Esophagus squamous epithelium (tissue), 5 donors: ENCODE measurements around the gene GADD45GIP1. TPM values are rescaled to one million over a fixed set of nuclear protein-coding genes. Genes with fewer than 3 reads are reported as not detected.

Experiments
- DNase-seq: peaks from one replicate; lab custom pipeline; 2025; lab: John Stamatoyannopoulos, UW
- H3K27ac ChIP-seq, 4 donors: fragments of 200-600 bp; sonication (generic); one replicate each; pipeline ENCODE4 v1.5.1; 2016 to 2019; ENCODE audit warnings: mild to moderate bottlenecking in 1 of 4
- H3K27me3 ChIP-seq, 4 donors: fragments of 200-600 bp; sonication (generic); 1 replicate in 3 of 4; 2 replicates in 1 of 4; pipeline versions ENCODE4 v1.5.1 to v1.6.0; 2017 to 2021; ENCODE audit warnings: antibody characterized with exemption in 1 of 4
- H3K36me3 ChIP-seq, 3 donors: fragments of 200-600 bp; sonication (generic); one replicate each; pipeline ENCODE4 v1.5.1; 2016 to 2019
- H3K4me1 ChIP-seq, 3 donors: fragments of 200-600 bp; sonication (generic); one replicate each; pipeline ENCODE4 v1.5.1; 2017 to 2019
- H3K4me3 ChIP-seq, 4 donors: fragments of 200-600 bp; sonication (generic); 1 replicate in 3 of 4; 2 replicates in 1 of 4; pipeline ENCODE4 v1.5.1; 2016 to 2019; ENCODE audit warnings: mild to moderate bottlenecking in 2 of 4, moderate library complexity in 1 of 4
- H3K9me3 ChIP-seq, 3 donors: fragments of 200-600 bp; sonication (generic); one replicate each; pipeline ENCODE4 v1.5.1; 2016 to 2019
- CTCF ChIP-seq, 6 experiments: fragments of 450-650 bp in 4 of 6; fragments of 200-600 bp in 2 of 6; sonication (generic) in 2 of 6; IDR thresholded peaks; one replicate each; pipeline ENCODE4 v1.5.1; 2016 to 2019; ENCODE audit warnings: antibody characterized with exemption in 6 of 6, mild to moderate bottlenecking in 4 of 6, moderate library complexity in 4 of 6
- POLR2A ChIP-seq, 4 donors: fragments of 450-650 bp; IDR thresholded peaks; one replicate each; pipeline ENCODE4 v1.6.1; 2017; ENCODE audit warnings: antibody characterized with exemption in 4 of 4, mild to moderate bottlenecking in 4 of 4, moderate library complexity in 3 of 4
- WGBS, 2 donors: methylation state at CpG; one replicate each; pipeline ENCODE4 v1.1.5; 2018; 5-methylcytosine and 5-hydroxymethylcytosine counted together
- intact Hi-C: fragments of 100-400 bp; cut with DNase I; formaldehyde crosslinking; loops from one replicate; pipeline ENCODE4 v1.15.0; 2022
- total RNA-seq, 4 donors: library from RNA; depleted of rRNA; stranded (reverse); fragments of >200 nt; gene quantifications; one replicate each; pipeline ENCODE4 v1.1.0, GENCODE V29; 2016
- donor health status: DM: yes; HTN: yes; CAD: no.

The GADD45GIP1 gene
- total RNA-seq, 4 donors from 2014 or later: 34.4 to 59.7 (median 44.9) TPM

- peaks cover 23 to 55% (median 26%) of the 10 kb centered on the region in 3 donors for H3K4me1 ChIP-seq
- no peak overlapping the region for H3K4me3 ChIP-seq
- 86 to 89% methylated on average over 9 of the region's 10 CpGs for WGBS, 2 donors
- H3K9me3 ChIP-seq: no peaks in the 10 kb centered on the region
- H3K27me3 ChIP-seq: no peaks in the 10 kb centered on the region
- intact Hi-C loops: no loop called here
- TF ChIP-seq POLR2A (IDR thresholded peaks at IDR 0.05): no peak
- TF ChIP-seq CTCF (IDR thresholded peaks at IDR 0.05): no peak
- no peak for DNase-seq
- H3K27ac ChIP-seq: no peak overlapping the region
- H3K36me3 ChIP-seq: peaks cover 2 to 25% (median 9%) of the 10 kb centered on the region in 3 donors
These were observed 22.0 kb downstream of the GADD45GIP1 start for GRCh38 chr19:12935071-12935470.

- intact Hi-C loops: no loop called here
- TF ChIP-seq CTCF (IDR thresholded peaks at IDR 0.05): peak in 1 of 6 experiments; percentile 5
- TF ChIP-seq POLR2A (IDR thresholded peaks at IDR 0.05): peak in 3 of 4 donors; percentile 40 to 57 (median 44)
These were observed 23.5 kb downstream of the GADD45GIP1 start, which contains the start of gene FARSA for GRCh38 chr19:12933287-12934072. Gene FARSA (minus strand): TSS chr19:12933711. CDS start chr19:12933696, 15 bp downstream.

GRCh38 chr19:12932392-12933286, 24.4 kb downstream of the GADD45GIP1 start:
- Histone ChIP-seq H3K4me1 (peaks cover 14 to 39% (median 15%) of the 10 kb centered on the region in 3 donors), H3K36me3 (peaks cover 13 to 42% (median 20%) of the 10 kb centered on the region in 3 donors), H3K27me3 (no peaks in the 10 kb centered on the region), H3K4me3 (peak overlapping the region; percentile 67 to 98 (median 75)), H3K27ac (peak overlapping the region; percentile 81 to 88 (median 81)), H3K9me3 (no peaks in the 10 kb centered on the region)
- no peak for DNase-seq
- intact Hi-C loops: no loop called here
- no peak for TF ChIP-seq CTCF (IDR thresholded peaks at IDR 0.05)
- TF ChIP-seq POLR2A (IDR thresholded peaks at IDR 0.05): no peak
- WGBS, 2 donors: 26% methylated on average over 14 to 16 of the region's 16 CpGs

More at GRCh38 chr19:12933287-12934072, 23.5 kb downstream of the GADD45GIP1 start, which contains the start of gene FARSA:
- Histone ChIP-seq H3K27me3 (no peaks in the 10 kb centered on the region), H3K36me3 (peaks cover 10 to 34% (median 14%) of the 10 kb centered on the region in 3 donors), H3K27ac (peak within 1 kb of the TSS; percentile 81 to 88 (median 81)), H3K4me3 (peak within 1 kb of the TSS; percentile 67 to 98 (median 75)), H3K4me1 (peaks cover 16 to 44% (median 19%) of the 10 kb centered on the region in 3 donors), H3K9me3 (no peaks in the 10 kb centered on the region)
- WGBS, 2 donors: 0 to 2% methylated on average over 4 to 10 of the region's 51 CpGs
- DNase-seq: peak; percentile 58

- DNase-seq: no peak
- H3K9me3 ChIP-seq: no peaks in the 10 kb centered on the region
- no peak overlapping the region for H3K27ac ChIP-seq
- 82 to 87% methylated on average over 5 to 13 of the region's 19 CpGs for WGBS, 2 donors
- intact Hi-C loops: no loop called here
- no peak overlapping the region for H3K4me3 ChIP-seq
- no peaks in the 10 kb centered on the region for H3K27me3 ChIP-seq
- peaks cover 28 to 67% (median 38%) of the 10 kb centered on the region in 3 donors for H3K36me3 ChIP-seq
- TF ChIP-seq POLR2A (IDR thresholded peaks at IDR 0.05) (no peak), CTCF (IDR thresholded peaks at IDR 0.05) (no peak)
- peaks cover 10 to 33% (median 10%) of the 10 kb centered on the region in 3 donors for H3K4me1 ChIP-seq
These were observed 26.9 kb downstream of the GADD45GIP1 start for GRCh38 chr19:12930002-12930645.
